Muscle layer of duodenum (tissue), 2 donors: Measurements from ENCODE around the gene PRKD2.

ENCODE experiments used
- H3K27ac ChIP-seq: one replicate; pipeline ENCODE4 v1.7.0; 2013; ENCODE audit warnings: mild to moderate bottlenecking, low read length
- H3K27me3 ChIP-seq: one replicate; pipeline ENCODE4 v1.7.0; 2013; ENCODE audit warnings: low read depth, mild to moderate bottlenecking, control low read depth, low read length
- H3K36me3 ChIP-seq, 2 donors: one replicate each; pipeline ENCODE4 v1.7.0; 2013; ENCODE audit warnings: low read length in 2 of 2, control low read depth in 1 of 2, mild to moderate bottlenecking in 1 of 2; ENCODE audit not compliant: insufficient read depth in 2 of 2, control insufficient read depth in 1 of 2
- H3K4me1 ChIP-seq, 2 donors: one replicate each; pipeline ENCODE4 v1.7.0; 2013; ENCODE audit warnings: low read length in 2 of 2, mild to moderate bottlenecking in 2 of 2, control low read depth in 1 of 2, moderate library complexity in 1 of 2; ENCODE audit not compliant: insufficient read depth in 2 of 2, control insufficient read depth in 1 of 2
- H3K4me3 ChIP-seq, 2 donors: one replicate each; pipeline ENCODE4 v1.7.0; 2013; ENCODE audit warnings: low read length in 2 of 2, low read depth in 1 of 2, mild to moderate bottlenecking in 1 of 2
- H3K9me3 ChIP-seq, 2 donors: one replicate each; pipeline ENCODE4 v1.7.0; 2013; ENCODE audit warnings: low read length in 2 of 2, control low read depth in 1 of 2, mild to moderate bottlenecking in 1 of 2; ENCODE audit not compliant: control insufficient read depth in 1 of 2
- donor health status: healthy.

Gene PRKD2

DNA sequence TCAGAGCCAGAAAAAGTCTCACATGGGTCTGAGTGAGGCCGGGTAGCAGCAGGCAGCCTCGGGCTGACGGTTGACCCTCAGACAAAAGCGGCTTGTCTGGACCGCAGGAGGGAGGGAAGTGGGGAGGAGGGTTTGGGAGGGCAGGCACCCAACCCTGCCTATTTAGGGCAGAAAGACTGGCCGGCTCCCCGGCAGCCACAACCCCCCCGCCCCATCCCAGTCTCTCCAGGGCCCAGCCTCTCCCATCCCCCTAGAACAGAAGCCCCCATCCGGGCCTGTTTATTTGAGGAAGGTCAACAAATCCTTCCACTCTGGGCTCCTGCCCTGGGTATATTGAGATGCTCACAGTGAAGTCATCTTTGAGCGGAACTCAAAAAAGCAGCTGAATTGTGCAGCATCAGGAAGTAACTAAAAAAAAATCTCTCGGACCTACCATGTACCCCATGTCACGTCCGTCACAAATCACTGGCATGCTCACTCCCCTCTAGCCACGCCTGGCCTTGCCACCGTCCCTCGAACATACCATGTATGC lies 62.2 kb downstream of the PRKD2 start:
- no peaks in the 10 kb centered on the region for H3K27me3 ChIP-seq
- peaks cover 0 to 34% of the 10 kb centered on the region in 2 donors for H3K4me1 ChIP-seq
- no peaks in the 10 kb centered on the region for H3K36me3 ChIP-seq
- H3K9me3 ChIP-seq: no peaks in the 10 kb centered on the region
- peak overlapping the region in 1 of 2 donors; percentile 5 for H3K4me3 ChIP-seq
- H3K27ac ChIP-seq: no peak overlapping the region

DNA sequence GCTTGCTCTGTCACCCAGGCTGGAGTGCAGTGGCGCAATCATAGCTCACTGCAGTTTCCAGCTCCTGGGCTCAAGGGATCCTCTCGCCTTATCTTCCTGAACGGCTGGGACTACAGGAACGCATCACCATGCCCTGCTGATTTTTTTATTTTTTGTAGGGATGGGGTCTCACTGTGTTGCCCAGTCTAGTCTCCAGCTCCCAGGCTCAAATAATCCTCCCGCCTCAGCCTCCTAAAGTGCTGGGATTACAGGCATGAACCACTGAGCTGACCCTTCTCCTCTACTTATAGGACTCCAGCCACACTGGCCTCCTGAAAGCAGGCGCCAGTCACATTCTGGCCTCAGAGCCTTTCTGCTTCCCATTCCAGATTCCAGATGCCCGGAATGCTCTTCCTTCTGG lies 66.5 kb downstream of the PRKD2 start:
- H3K27me3 ChIP-seq: no peaks in the 10 kb centered on the region
- H3K27ac ChIP-seq: no peak overlapping the region
- peaks cover 0 to 18% of the 10 kb centered on the region in 2 donors for H3K4me1 ChIP-seq
- H3K4me3 ChIP-seq: no peak overlapping the region
- peaks cover 0 to 7% of the 10 kb centered on the region in 2 donors for H3K36me3 ChIP-seq
- no peaks in the 10 kb centered on the region for H3K9me3 ChIP-seq

DNA sequence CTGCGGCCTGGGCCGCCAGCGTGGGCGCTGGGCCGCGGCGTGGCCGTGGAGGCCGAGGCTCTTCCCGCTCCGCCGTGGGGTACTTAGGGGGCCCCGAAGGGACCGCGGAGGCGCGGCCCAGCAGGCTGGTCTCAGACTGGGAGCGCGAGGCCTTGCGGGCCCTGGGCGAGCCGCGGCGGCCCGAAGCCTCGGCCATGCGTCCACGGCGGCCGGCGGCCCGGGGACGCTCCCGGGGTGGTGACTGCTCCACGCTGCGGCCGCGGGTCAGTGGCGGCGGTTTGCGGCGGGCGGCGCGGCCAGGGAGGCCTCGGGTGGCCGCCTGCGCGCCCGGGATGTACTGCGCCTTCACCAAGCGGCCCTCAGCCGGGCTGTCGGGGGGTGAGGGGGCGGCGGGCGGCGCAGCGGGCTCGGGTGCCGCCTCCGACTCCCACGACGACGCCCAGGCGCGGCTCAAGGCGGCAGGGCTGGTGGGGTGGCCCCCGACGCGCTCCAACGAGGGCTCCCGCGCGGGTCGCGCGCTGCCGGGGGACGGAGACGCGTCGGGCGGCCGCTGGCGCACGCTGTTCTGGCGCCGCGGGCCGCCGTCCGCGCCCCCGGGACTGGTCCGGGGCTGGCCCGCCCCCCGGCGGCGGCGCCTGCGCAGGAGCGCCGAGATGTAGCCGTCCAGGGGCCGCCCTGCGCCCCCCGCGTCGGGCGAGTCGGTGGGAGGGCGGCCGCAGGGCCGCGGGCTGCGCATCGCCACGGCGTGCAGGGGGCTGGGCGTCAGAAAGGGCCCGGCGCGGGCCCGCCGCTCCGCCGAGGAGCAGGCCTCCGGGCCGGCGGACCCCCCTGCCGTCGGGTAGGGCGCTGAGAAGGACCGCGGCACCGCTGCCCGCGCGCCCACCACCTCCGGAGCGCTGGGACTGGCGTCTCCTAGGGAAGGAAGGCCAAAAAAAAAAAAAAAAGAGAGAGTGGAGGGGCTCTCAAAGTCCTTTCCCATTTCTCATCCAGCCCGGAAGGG lies 67.7 kb downstream of the PRKD2 start:
- H3K9me3 ChIP-seq: no peaks in the 10 kb centered on the region
- H3K4me3 ChIP-seq: no peak overlapping the region
- H3K36me3 ChIP-seq: peaks cover 0 to 7% of the 10 kb centered on the region in 2 donors
- H3K27me3 ChIP-seq: no peaks in the 10 kb centered on the region
- H3K4me1 ChIP-seq: peaks cover 0 to 7% of the 10 kb centered on the region in 2 donors
- no peak overlapping the region for H3K27ac ChIP-seq

DNA sequence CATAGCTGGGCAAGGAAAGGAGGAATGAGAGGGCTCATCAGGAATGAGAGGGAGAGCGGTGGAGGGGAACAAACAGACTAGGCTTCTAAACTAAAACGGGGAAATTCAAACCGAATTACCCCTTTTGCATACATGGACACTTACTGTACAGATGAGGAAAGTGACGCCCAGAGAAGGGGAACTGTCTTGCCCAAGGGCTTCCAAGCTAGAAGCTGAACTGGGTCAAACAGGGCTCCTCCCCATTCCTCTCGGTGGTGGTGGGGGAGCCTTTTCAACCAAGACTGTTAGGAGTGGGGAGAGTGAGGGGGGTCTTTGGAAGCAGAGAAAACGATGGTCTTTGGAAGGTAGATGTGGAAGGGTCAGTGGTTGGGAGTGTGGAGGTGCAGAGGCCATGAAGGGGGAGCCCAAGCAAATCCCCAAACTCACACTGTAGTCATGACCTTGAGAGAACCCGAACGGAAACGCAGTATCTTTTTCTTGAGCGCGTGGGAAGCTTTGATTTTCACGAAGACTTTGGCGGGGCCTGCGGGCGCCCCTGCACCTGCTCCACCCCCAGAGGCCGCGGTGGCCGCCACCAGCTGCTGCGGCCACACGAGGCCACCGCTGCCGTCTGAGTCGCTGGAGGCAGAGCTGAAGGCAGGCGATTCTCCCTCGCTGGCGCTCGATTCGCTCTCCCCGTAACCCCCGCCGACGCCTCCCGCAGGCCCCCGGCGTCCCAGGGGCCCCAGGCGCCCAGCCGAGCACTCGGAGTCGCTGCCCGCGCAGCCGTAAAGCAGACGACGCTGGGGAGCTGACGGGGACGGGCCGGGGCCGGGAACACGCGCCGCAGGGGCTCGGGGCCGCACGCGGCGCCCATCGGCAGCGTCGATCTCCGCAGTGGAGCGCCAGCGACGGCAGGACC lies 68.6 kb downstream of the PRKD2 start:
- no peak overlapping the region for H3K27ac ChIP-seq
- no peaks in the 10 kb centered on the region for H3K27me3 ChIP-seq
- no peak overlapping the region for H3K4me3 ChIP-seq
- H3K36me3 ChIP-seq: peaks cover 0 to 7% of the 10 kb centered on the region in 2 donors
- H3K4me1 ChIP-seq: no peaks in the 10 kb centered on the region
- H3K9me3 ChIP-seq: no peaks in the 10 kb centered on the region

DNA sequence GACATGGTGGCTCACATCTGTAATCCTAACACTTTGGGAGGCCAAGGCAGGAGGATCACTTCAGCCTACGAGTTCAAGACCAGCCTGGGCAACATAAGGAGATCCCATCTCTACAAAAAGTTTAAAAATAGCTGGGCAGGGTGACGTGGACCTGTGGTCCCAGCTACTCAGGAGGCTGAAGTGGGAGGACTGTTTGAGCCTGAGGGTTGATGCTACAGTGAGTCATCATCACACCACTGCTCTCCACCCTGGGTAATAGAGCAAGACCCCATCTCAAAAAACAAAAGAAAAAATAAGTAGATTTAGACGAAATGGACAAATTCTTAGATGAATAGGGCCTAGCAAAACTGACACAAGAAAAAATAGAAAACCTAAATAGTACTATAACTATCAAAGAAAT lies 70.5 kb downstream of the PRKD2 start:
- no peak overlapping the region for H3K27ac ChIP-seq
- no peaks in the 10 kb centered on the region for H3K9me3 ChIP-seq
- no peaks in the 10 kb centered on the region for H3K27me3 ChIP-seq
- H3K4me3 ChIP-seq: no peak overlapping the region
- H3K36me3 ChIP-seq: peaks cover 0 to 7% of the 10 kb centered on the region in 2 donors
- H3K4me1 ChIP-seq: no peaks in the 10 kb centered on the region

DNA sequence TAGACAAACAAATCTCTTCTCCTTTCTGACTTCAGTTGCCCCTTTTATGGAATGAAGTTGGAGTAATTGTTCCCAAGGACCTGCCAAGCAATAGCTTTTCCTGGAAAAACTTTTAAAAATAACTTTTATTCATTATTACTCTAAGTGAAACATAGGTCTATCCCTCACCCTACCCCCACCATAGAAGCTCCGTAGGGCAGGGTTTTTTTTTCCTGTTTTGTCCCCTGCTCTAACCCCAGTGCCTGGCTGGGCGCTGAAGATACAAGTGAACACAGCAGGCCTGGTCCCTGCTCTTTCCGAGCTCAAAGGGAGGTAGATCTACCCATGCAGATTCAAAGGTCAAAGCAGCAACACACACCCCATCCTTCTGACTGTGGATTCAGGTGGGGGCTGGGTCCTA lies 72.2 kb downstream of the PRKD2 start:
- H3K27me3 ChIP-seq: no peaks in the 10 kb centered on the region
- peaks cover 0 to 7% of the 10 kb centered on the region in 2 donors for H3K36me3 ChIP-seq
- H3K4me1 ChIP-seq: peaks cover 0 to 3% of the 10 kb centered on the region in 2 donors
- no peak overlapping the region for H3K27ac ChIP-seq
- no peak overlapping the region for H3K4me3 ChIP-seq
- H3K9me3 ChIP-seq: no peaks in the 10 kb centered on the region

DNA sequence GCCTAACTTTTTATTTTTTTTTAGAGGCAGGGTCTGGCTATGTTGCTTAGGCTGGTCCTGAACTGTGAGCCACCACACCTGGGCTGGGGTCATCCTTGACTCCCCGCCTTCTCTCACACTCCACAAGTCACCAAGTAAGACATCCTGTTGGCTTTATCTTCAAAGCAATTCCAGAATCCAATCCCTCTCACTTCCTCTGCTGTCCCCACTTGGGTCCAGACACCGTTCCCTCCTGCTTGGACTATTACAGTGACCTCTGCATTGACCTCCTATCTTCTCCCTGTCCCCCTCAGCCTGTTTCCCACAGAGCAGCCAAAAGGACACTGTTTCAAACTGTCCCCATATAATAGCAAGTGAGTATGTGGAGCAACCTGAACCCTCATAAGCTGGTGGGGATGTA lies 76.3 kb downstream of the PRKD2 start:
- no peaks in the 10 kb centered on the region for H3K36me3 ChIP-seq
- no peaks in the 10 kb centered on the region for H3K27me3 ChIP-seq
- H3K4me1 ChIP-seq: peaks cover 4 to 13% of the 10 kb centered on the region in 2 donors
- H3K4me3 ChIP-seq: no peak overlapping the region
- no peak overlapping the region for H3K27ac ChIP-seq
- no peaks in the 10 kb centered on the region for H3K9me3 ChIP-seq

DNA sequence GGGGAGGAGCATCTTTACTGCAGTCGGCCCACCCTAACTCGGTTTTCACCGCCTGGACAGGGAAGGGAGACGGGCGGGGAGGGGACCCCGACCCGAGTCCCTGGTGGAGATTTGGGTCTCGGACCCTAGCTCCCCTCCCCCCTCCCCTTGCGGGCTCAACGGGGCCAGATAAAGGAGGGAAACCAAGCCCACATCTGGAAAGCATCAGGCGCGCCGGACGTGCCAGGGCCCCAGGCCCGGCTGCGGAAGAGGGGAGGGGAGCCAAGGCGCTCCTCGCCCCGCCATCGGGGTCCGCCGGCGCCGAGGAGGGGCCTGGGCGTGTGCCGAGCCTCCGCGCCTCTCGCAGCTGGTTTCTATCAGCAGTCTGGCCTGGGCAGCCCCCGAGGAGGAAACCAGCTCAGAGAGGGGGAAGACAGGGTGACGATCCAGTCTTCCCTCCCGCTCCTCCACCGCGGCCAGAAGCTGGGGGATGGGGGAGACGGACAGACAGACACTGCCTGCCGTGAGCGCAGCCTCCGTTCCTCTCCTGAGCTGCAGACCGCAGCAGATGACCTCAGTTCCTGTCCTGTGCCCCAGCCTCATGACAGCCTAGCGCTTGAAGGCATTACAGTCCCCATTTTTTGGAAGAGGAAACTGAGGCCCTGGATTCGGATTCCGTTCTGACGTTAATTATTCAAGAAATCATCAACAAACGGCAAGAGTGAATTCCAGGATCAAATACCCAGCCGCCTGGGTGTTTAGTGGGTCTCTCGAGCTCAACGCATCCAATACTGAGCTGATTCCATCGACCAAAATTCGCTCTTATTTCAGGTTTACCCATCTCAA lies 77.3 kb downstream of the PRKD2 start:
- no peaks in the 10 kb centered on the region for H3K36me3 ChIP-seq
- H3K27ac ChIP-seq: peak overlapping the region; percentile 49
- H3K27me3 ChIP-seq: no peaks in the 10 kb centered on the region
- H3K4me3 ChIP-seq: peak overlapping the region; percentile 55 to 58
- peaks cover 4 to 19% of the 10 kb centered on the region in 2 donors for H3K4me1 ChIP-seq
- H3K9me3 ChIP-seq: no peaks in the 10 kb centered on the region

DNA sequence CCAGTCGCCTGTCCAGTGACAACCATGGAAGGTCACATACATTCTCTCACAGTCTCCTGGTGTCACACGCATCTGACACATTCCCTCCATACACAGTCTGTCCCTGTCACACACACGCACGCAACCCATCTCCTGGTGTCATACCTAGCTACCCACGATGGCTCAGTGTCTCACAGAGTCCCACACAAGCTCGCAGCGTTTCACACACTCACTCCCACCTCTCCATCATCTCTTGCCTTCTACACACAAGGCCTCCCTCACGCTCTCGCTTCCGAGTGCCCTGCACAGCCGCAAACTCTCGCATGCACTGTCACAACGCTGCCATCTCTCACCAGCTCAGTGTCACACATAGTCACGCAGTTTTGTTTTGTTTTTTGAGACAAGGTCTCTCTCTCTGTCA lies 79.7 kb downstream of the PRKD2 start:
- Histone ChIP-seq H3K4me1 (peaks cover 11 to 32% of the 10 kb centered on the region in 2 donors), H3K27ac (no peak overlapping the region), H3K4me3 (no peak overlapping the region), H3K9me3 (no peaks in the 10 kb centered on the region), H3K27me3 (no peaks in the 10 kb centered on the region), H3K36me3 (no peaks in the 10 kb centered on the region)

DNA sequence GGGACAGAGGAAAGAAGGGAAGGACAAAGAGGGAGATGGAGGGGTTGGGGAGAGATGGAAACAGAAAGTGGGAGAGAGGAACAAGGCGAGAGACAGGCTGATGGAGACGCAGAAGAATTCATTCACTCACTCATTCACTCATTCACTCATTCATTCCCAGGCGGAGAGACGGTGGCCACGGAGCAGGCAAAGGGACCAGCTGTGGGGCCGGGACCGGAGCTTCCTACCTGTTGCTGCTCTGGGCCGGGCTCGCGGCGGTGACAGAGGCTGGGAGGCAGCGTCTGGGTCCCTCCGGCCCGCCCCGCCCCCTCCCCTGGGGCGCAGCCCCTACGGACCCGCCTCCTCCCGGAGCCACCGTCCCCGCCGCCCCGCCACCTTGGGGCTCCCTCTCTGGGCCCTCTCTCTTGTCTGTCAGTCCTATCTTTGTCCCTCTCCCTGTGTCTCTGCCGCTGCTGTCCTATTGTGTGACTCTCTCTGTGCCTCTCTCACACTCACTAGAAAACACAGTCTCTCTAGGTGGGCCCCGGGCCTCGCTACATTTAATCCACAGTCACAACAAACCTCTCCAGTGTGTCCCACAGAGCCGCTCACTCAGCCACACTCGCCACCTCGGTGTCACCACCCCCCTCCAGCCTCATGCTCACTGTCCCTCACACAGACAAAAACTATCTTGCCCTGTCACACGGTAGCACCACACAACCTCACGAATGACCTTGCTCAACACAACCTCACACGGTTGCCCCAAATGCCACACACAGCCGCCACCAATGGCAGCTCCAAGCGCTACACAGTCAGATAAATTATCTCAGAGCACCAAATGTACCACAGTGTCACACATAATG lies 80.8 kb downstream of the PRKD2 start, which contains the start of gene GNG8:
Gene GNG8 (minus strand): TSS at position 283 of the 842 bp plus-strand sequence. CDS start 1,520 bp downstream, outside the sequence.
- Histone ChIP-seq H3K36me3 (no peaks in the 10 kb centered on the region), H3K4me3 (no peak within 1 kb of the TSS), H3K9me3 (no peaks in the 10 kb centered on the region), H3K27ac (no peak within 1 kb of the TSS), H3K4me1 (peaks cover 11 to 32% of the 10 kb centered on the region in 2 donors), H3K27me3 (no peaks in the 10 kb centered on the region)
